ENCODE data around the gene IYD. TPM values are rescaled to one million over a fixed set of nuclear protein-coding genes. Genes with fewer than 3 reads are reported as not detected.

Gene IYD
- total RNA-seq, 1 donor = not detected

DNA sequence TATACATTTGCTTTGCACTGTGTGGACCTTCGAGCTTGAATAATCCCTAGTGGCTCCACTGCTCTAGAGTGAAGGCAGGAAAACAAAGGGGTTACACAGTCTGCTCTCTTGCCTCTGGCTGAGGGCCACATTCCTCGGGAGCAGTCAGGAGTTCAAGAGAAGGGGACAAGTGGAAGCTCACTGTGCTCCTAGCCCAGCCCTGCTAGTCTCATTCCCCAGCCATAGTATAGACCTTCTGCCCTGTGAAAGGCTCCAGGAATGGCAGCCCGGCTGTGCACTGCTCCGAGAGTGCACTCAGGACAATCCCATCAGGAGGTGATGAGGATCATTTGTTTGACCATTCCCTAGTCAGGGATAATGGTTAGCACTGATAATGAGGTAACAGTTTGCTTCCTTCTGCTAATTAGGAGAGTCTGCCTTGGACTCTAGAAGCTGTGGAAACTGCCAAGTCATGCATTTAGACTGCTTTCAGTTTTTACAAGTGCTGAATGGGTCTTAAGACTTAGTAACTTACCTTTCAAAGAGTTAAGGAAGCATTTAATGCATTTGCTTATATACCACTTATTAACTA is 8.5 kb downstream of the IYD start:
- TF ChIP-seq, protein P1, sequence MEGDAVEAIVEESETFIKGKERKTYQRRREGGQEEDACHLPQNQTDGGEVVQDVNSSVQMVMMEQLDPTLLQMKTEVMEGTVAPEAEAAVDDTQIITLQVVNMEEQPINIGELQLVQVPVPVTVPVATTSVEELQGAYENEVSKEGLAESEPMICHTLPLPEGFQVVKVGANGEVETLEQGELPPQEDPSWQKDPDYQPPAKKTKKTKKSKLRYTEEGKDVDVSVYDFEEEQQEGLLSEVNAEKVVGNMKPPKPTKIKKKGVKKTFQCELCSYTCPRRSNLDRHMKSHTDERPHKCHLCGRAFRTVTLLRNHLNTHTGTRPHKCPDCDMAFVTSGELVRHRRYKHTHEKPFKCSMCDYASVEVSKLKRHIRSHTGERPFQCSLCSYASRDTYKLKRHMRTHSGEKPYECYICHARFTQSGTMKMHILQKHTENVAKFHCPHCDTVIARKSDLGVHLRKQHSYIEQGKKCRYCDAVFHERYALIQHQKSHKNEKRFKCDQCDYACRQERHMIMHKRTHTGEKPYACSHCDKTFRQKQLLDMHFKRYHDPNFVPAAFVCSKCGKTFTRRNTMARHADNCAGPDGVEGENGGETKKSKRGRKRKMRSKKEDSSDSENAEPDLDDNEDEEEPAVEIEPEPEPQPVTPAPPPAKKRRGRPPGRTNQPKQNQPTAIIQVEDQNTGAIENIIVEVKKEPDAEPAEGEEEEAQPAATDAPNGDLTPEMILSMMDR (IDR thresholded peaks at IDR 0.05; ENCODE audit: insufficient read depth, low read depth, low read length) = no peak
- no peak overlapping the region for H3K4me3 ChIP-seq (ENCODE audit: low read depth, low read length)
- DNase-seq (ENCODE audit: low read depth) = no peak

DNA sequence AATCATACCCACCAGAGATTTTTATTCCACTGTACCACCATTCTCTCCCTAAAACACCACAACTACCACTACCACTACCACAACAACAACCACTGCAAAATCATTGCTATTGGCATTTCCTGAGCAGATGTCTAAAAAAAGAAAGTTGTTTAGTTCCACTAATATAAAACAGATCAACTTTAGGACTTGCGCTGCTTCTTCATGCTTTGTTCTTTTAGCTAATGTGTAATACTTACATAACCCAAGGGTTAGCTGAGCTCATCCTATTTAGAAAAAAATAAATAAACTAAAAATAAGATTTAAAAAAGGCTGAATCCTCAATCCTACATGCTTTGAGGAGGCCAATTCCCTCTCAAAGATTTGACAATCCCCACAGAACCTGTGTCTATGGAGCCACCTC is 11.4 kb downstream of the IYD start:
- TF ChIP-seq, protein P1 (IDR thresholded peaks at IDR 0.05; ENCODE audit: insufficient read depth, low read depth, low read length) = no peak
- peak; percentile 37 for DNase-seq (ENCODE audit: low read depth)
- H3K4me3 ChIP-seq (ENCODE audit: low read depth, low read length) = no peak overlapping the region

DNA sequence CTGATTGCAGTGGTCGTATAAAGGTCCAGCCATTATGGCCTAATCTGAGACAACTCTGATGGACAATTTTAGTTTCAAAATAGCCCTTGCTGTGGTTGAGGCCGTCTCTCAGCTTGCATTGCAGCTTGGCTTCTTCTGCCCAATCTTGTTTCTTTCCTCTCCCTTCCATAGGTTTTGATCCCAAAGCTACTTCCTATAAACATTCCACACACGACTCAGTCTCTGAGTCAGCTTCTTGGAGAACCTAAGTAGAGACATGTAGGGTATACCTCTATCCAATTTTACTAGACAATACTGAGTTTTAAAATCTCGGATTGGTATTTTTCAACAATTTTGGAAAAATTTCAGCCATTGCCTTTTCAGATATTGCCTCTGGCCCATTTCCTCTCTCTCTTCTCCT is 13.4 kb downstream of the IYD start:
- H3K4me3 ChIP-seq (ENCODE audit: low read depth, low read length) = no peak overlapping the region
- TF ChIP-seq, protein P1 (IDR thresholded peaks at IDR 0.05; ENCODE audit: insufficient read depth, low read depth, low read length) = no peak
- no peak for DNase-seq (ENCODE audit: low read depth)

DNA sequence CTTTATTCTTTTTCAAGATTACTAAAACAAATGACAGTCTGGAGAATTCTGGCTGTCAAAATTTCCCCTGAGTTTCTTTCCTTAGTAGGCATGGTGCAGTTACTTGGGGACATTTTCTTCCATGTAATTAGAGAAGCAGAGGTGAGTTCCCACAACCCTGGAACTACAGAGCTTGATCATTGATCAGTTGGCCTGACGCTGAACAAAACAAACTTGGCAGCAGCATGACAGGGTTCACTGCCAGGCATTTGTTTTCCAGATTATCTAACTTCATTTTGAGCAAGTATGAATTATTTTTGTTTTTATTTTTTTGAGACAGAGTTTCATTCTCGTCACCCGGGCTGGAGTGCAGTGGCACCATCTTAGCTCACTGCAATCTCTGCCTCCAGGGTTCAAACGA is 22.6 kb downstream of the IYD start:
- no peak overlapping the region for H3K4me3 ChIP-seq (ENCODE audit: low read depth, low read length)
- TF ChIP-seq, protein P1 (IDR thresholded peaks at IDR 0.05; ENCODE audit: insufficient read depth, low read depth, low read length) = no peak
- no peak for DNase-seq (ENCODE audit: low read depth)

DNA sequence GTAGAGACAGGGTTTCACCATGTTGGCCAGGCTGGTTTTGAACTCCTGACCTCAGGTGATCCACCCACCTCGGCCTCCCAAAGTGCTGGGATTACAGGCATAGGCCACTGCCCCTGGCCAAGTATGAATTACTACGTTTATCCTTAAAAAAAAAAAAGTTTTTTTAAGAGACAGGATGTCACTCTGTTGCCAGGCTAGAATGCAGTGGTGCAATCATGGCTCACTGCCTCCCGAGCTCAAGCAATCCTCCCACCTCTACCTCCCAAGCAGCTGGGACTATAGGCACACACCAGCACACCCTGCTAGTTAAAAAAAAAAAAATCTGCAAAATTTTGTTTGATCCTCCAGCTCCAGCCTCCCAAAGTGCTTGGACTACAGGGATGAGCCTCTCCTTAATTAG is 23.1 kb downstream of the IYD start:
- TF ChIP-seq, protein P1 (IDR thresholded peaks at IDR 0.05; ENCODE audit: insufficient read depth, low read depth, low read length) = no peak
- H3K4me3 ChIP-seq (ENCODE audit: low read depth, low read length) = no peak overlapping the region
- DNase-seq (ENCODE audit: low read depth) = no peak

DNA sequence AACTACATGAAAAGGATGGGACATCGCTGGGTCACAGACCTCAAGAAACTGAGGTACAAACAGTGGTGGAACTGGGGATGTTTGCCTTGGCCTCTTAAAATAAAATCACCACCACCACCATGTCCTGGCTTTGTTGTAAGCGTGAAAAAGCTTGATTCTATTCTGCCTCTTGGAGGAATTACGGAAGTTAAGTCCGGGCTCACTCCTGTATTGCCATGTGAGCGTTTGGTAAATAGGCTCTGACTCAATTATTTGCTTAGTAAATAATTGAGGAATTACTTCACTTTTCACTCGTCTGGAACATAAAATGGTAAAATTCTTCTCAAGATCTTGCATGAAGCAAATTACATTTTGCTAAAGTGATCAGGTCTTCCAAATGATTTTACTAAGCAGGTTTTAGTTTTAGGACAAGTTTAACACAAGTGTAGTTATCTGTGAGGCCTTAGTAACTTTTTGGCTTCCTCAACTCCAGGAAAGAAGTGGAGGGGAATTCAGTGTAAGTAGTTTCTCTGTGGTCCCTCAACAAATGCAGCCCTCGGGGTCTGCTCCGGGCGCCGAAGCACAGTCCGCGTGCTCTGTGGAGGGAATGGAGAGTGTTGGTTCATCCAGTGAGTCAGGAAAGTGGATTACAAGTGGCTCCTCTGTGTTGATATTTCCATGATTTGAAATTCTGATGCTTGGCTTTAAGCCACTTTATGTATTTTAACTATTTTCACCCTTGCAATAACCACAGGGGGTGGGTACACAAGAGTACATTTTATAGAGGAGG is 23.8 kb downstream of the IYD start:
- TF ChIP-seq, protein P1 (IDR thresholded peaks at IDR 0.05; ENCODE audit: insufficient read depth, low read depth, low read length) = no peak
- no peak overlapping the region for H3K4me3 ChIP-seq (ENCODE audit: low read depth, low read length)
- DNase-seq (ENCODE audit: low read depth) = no peak

Data from fibroblast of villous mesenchyme (primary cell).